ENCODE results near the gene KLHL40.

DNA sequence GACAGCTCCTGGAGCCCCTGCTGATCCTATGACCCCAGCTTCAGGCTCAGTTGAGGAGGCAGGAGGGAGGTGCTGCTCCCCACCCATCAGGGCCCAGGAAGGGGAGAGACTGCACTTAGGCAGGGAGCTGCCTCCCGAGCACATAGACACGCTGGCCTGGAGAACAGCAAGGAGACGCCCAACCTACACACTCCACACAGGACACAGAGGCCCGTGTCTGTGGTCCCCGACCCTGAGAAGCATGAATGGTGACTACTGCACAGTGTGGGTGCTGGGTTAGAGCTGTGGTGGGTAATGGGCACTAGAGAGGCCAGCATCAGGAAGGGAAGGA is 18.3 kb downstream of the KLHL40 start:
- TF ChIP-seq, protein P1, sequence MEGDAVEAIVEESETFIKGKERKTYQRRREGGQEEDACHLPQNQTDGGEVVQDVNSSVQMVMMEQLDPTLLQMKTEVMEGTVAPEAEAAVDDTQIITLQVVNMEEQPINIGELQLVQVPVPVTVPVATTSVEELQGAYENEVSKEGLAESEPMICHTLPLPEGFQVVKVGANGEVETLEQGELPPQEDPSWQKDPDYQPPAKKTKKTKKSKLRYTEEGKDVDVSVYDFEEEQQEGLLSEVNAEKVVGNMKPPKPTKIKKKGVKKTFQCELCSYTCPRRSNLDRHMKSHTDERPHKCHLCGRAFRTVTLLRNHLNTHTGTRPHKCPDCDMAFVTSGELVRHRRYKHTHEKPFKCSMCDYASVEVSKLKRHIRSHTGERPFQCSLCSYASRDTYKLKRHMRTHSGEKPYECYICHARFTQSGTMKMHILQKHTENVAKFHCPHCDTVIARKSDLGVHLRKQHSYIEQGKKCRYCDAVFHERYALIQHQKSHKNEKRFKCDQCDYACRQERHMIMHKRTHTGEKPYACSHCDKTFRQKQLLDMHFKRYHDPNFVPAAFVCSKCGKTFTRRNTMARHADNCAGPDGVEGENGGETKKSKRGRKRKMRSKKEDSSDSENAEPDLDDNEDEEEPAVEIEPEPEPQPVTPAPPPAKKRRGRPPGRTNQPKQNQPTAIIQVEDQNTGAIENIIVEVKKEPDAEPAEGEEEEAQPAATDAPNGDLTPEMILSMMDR (conservative IDR thresholded peaks at IDR 0.05; ENCODE audit: low read length): no peak
- no peak for TF ChIP-seq EZH2phosphoT487 (IDR thresholded peaks at IDR 0.05; ENCODE audit: borderline replicate concordance, low read depth, low read length)

All from OCI-LY7 (cell line).